Measurements from ENCODE around the gene CD83.
"Not testable (repeated sequence)": the region's sequence is repeated elsewhere in the genome, so short reads cannot be mapped to it uniquely, and the experiment has no call there.

CD83 gene

DNA sequence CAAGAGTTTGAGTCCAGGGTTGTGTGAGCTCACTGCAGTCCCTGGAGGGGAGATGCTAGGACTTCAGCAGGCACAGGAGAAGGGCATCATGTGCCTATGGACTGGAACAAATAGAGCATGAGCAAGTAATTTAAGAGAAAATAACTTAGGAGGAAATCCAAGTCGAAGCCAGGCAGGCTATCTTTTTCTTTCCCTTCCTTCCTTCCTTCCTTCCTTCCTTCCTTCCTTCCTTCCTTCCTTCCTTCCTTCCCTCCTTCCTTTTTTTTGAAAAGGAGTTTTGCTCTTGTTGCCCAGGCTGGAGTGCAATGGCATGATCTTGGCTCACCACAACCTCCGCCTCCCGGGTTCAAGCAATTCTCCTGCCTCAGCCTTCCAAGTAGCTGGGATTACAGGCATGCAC is 33.7 kb downstream of the CD83 start:
- not testable (repeated sequence) for DNase-seq

DNA sequence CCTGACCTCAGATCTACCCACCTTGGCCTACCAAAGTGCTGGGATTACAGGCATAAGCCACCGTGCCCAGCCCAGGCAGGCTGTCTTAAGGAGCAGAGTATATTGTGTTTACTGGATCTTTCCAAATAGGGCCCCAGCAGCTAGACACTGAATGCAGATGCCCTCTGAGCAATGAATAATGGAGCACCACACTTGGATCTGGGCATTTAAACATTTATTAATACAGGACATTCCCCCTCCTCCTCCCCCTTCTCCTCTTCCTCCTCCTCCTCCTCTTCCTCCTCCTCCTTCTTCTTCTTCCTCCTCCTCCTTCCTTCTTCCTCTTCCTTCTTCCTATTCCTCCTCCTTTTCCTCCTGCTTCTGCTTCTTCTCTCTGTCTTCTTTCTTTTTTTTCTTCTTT is 34.2 kb downstream of the CD83 start:
- no peak for DNase-seq

DNA sequence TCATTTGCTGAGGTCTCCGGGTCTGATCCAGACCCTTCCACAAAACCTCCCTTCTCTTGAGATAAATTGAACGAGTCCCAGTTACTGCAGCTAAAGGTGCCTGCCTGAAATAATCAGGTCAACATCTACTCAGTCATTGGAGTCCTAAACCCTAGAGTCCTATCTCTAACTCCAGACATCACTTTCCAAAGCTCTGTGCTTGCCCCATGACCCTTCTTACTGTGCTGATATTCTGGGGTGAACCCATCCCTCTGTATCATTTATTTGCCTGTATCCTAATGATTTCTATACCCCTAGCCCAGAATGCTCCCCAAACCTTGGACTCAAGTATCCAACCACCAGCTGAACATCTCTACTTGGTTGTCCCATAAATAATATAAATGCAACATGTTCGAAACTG is 35.7 kb downstream of the CD83 start:
- DNase-seq = no peak

DNA sequence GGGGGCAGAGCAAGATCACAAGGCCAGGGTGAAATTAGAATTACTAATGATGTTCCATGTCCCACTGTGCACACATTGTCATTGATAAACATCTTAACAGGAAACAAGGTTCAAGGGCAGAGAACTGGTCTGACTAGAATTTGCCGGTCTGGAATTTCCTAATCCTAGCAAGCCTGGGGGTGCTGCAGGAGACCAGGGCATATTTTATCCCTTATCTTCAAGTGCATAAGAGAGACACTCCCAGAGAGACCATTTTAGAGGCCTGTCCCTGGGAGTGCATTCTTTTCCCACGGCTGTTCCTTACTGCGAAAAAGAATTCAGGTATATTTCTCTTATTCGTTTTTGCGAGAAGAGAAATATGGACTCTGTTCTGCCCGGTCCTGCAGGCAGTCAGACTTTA is 41.5 kb downstream of the CD83 start:
- DNase-seq = no peak

DNA sequence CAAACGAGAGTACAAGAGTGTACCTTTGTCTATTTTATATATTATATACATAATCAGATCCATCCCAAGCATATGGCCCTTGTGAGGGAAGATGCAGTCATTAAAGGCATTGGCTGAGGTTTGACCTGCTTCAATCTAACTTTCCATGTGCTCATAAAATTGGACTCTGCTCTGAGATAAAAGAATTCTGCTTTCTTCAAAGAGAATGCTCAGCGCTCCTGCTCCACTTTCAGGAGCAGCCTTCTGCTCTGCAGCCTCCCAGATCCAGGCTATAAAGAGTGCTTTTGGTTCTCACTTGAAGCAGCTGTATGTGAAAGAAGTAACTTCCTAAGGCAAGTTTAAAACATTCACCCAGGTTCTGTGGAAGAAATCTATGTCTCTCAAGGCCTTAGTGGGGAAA is 45.3 kb downstream of the CD83 start:
- no peak for DNase-seq

DNA sequence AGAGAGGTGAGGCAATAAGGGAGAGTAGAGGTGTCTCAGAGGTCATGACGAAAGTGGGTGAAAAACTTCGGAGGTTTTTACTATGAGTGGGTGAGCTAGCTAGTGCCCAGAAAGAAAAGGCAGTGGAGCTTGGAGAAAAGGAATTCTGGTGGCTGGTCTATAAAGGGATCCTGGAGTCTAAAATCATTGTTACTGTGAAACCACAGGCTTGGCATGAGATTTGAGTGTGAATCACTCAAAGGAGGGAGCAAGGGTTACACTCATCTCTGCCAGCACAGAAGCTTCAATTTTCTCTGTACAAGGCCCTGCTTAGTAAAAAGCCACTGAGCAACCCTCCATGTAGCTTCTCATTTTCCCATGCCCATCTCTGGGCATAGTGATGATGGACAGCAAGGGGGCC is 47.5 kb downstream of the CD83 start:
- no peak for DNase-seq

DNA sequence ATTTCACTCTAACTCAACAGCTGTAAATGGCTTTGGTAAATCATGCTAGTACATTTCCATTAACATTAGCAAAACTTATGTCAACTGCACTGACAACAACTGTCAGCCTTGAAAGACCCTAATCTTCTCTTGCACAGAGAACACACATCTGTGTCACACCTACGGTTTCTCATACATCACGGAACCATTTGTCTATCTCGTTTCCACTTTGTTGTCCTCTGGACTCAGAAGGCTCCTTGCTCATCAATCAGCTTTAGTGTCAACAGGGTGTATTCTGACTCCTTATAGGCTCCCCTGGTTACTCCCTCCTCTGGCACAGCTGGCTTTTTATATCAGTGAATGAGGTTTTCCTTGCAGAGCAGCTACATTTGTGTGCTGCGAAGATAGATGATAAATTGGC is 49.3 kb downstream of the CD83 start:
- DNase-seq = no peak

DNA sequence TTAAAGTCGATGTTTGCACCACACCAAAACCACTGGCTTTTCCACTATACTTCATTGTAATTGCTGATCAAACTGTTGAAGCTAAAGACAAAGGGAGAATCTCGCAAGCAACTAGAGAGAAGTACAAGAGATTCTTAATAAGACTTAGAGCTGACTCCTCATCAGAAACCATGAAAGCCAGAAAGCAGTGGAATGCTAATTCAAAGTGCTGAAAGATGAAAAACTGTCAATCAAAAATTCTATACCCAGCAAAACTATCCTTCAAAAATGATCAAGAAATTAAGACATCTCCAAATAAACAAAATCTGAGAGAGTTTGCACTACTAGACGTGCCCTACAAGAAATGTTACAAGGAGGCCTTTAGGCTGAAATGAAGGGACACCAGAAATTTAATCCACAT is 52.6 kb downstream of the CD83 start:
- DNase-seq = no peak

DNA sequence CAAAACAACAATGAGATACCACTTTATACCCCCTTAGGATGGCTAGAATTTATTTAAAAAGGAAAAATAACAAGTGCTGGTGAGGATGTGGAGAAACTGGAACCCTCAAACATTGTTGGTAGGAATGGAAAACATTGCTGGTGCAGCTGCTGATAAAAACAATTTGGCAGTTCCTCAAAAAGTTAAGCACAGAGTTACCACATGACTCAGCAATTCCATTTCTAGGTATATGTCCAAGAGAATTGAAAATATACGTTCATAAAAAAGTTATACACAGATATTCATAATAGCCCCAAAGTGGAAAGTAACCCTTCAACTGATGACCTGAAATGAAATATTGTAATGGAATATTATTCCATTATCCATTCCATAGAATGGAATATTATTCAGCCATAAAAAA is 55.0 kb downstream of the CD83 start:
- no peak for DNase-seq

DNA sequence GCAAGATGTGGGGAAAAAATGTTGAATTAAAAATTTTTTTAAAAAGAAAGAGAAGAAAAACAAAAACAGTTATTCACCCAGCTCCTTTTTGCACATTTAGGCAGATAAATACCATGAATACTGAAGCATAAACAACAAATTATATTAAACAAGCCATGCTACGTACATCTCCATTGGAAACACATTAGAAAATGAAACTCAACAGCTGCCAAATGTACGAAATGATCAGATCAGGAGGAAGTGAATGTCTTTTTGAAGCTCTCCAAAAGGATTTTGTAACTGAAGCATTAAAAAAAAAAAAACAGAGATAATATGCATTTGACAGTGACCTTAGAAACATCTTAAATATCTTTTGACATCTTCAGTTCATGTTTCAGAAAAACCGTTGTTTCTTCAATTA is 56.7 kb downstream of the CD83 start:
- DNase-seq = no peak

DNA sequence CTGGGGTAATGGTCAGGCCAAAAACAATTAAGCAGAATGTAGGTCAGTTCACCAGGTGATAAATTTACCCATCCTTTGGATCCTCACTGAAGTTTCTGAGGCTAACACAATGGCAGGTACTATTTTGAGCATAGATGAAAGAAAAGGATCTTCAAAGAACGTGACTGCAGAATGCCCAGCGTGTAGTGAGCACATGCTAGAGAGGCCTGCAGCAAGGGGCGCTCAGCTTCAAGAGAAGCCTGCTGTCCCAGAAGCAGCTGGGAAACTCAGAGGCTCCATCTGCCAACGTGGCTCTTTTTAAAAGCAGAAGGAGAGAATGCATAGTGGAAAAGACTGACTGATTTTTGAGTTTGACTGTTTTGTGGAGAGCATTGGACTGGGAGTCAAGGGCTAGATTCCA is 57.4 kb downstream of the CD83 start:
- DNase-seq = no peak

DNA sequence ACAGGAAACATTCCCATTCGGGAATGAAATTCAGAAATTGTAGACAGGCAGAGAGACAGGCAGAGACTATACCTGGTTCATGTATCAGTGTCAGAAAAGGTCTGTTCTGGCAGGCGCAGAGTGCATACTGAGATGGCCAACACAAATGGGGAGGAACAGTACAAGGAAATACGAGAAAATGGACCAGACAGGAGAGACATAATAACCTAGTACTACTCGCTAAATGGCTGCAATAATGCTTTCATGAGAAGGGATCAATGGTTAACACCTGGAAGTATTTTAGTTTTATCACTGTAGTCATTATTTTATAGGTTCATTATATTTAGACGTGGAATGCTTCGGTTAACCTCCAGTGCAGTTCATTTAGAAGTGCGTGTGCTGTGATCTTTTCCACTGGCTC is 58.9 kb downstream of the CD83 start:
- no peak for DNase-seq

DNA sequence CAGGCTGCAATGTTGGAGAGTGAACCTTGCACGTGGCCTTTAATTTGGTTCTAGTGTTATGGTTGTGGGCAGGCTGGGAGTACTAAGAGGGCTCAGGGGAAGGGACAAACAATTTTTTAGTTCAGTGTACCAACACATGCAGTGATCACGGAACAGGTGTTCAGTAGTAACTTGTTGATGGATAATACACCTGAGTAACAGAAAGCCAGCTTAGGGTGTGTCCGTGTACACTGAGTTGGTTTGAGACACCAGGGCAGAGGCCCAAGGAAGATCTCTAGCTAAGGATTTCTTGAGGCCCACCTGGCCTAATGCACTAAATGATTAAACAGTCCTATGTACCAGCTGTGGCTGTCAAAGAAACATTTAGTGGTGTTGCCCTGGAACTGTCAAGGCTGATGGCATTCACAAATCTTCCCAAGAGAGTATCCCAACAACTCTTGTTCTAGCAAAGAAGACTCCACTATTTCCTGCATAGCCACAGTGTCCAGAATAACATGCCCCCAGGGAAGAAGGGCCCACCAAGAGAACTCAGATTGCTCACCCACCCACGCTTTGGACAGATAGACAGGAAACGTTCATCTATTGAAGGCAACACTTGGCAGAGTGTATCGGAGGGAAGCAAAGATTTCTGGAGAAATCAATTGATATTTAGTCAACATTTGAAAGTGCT is 60.0 kb downstream of the CD83 start:
- DNase-seq = no peak

DNA sequence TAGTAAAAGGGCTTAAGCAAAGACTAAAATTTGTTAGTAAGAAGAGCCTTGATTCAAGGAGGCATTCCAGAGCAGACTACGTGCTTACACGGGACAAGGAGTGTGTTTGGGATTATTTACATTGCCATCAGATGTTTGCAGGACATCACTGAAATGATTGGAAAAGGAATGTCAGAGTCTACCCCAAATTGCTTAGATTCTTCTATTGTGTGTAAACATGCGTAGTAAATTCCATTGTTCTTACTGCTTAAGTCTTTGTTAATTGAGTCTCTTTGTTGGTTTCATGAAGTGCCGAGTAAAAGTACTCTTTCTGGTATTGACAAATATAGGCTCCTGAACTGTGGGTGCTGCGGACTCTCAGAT is 60.5 kb downstream of the CD83 start:
- DNase-seq = no peak

DNA sequence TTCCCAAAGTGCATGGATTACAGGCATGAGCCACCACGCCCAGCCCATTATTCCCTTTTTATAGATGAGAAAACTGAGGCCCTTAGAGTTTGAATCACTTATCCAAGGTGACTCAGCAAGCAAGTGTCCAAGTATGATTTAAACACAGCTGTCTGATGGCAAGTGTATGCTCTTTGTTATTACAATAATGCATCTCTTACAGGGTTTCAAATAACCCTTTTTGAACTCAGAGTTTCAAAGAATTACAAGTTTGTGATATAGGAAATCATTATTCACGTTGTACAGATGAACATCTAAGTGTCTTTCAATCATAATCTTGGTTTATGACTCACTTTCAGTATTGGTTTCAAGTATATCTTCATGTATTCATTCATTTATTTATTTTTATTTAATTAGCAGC is 63.0 kb downstream of the CD83 start:
- no peak for DNase-seq

DNA sequence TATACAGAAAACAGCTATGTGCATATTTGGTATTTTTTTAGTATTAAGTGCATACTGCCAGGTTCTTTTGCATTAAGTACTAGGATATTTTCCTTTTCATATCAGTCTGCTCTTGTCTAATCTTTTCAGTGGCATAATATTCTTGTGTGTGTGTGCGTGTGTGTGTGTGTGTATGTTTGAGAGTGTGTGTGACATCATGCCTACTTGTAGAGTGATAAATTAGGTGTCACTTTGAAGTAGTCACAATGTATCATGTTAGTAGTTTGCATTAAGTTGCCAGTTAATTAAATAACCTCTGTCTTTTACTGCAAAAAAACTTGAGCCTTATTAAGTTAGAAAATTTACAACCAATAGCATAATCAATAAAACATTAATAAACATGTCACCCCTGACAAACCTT is 65.3 kb downstream of the CD83 start:
- DNase-seq = no peak
